Measurements from ENCODE around the gene LIMCH1. TPM values are rescaled to one million over a fixed set of nuclear protein-coding genes. Genes with fewer than 3 reads are reported as not detected.
"Not testable (repeated sequence)": the region's sequence is repeated elsewhere in the genome, so short reads cannot be mapped to it uniquely, and the experiment has no call there.

The LIMCH1 gene
- total and polyA plus RNA-seq, 12 donors: 28.2 to 206 (median 62.3) TPM

- Histone ChIP-seq H3K27me3 (no peaks in the 10 kb centered on the region), H3K36me3 (replicated peaks in 1 of 2) (peaks cover 0 to 35% of the 10 kb centered on the region in 2 donors), H3K4me3 (no peak overlapping the region), H3K27ac (no peak overlapping the region), H3K9me3 (replicated peaks in 1 of 3) (no peaks in the 10 kb centered on the region), H3K4me1 (replicated peaks in 1 of 2) (peaks cover 0 to 13% of the 10 kb centered on the region in 2 donors)
- intact Hi-C loops (cut with DNase I): loop anchor here in 1 of 2 donors (10.0 kb wide), 2 partner anchors 213 to 283 kb away; no protein-coding TSS in a partner anchor
- no peak for TF ChIP-seq POLR2A (IDR thresholded peaks at IDR 0.05)
- no peak for TF ChIP-seq CTCF (IDR thresholded peaks at IDR 0.05)
- DNase-seq: no peak
- 70 to 83% (median 77%) methylated on average over 3 of the region's 3 CpGs for WGBS, 4 donors
Observed at GRCh38 chr4:41647383-41647782, 109.4 kb downstream of the LIMCH1 start.

GRCh38 chr4:41651150-41651549, 113.2 kb downstream of the LIMCH1 start:
- H3K36me3 ChIP-seq (replicated peaks in 1 of 2): peaks cover 0 to 31% of the 10 kb centered on the region in 2 donors
- H3K9me3 ChIP-seq (replicated peaks in 1 of 3); H3K27ac ChIP-seq; intact Hi-C loops (cut with DNase I); H3K4me1 ChIP-seq (replicated peaks in 1 of 2); DNase-seq; H3K27me3 ChIP-seq; H3K4me3 ChIP-seq: not testable (repeated sequence)

GRCh38 chr4:41652971-41653370, 115.0 kb downstream of the LIMCH1 start:
- 75 to 95% (median 87%) methylated on average over 1 of the region's 1 CpG for WGBS, 4 donors
- Histone ChIP-seq H3K4me3 (no peak overlapping the region), H3K36me3 (replicated peaks in 1 of 2) (peaks cover 0 to 13% of the 10 kb centered on the region in 2 donors), H3K9me3 (replicated peaks in 1 of 3) (no peaks in the 10 kb centered on the region), H3K27ac (no peak overlapping the region), H3K27me3 (no peaks in the 10 kb centered on the region), H3K4me1 (replicated peaks in 1 of 2) (no peaks in the 10 kb centered on the region)
- no peak for DNase-seq
- intact Hi-C loops (cut with DNase I): no loop called here
- TF ChIP-seq CTCF (IDR thresholded peaks at IDR 0.05) (no peak), POLR2A (IDR thresholded peaks at IDR 0.05) (no peak)

- Histone ChIP-seq H3K4me3 (no peak overlapping the region), H3K27ac (no peak overlapping the region), H3K27me3 (no peaks in the 10 kb centered on the region), H3K4me1 (replicated peaks in 1 of 2) (no peaks in the 10 kb centered on the region), H3K36me3 (replicated peaks in 1 of 2) (peaks cover 0 to 10% of the 10 kb centered on the region in 2 donors), H3K9me3 (replicated peaks in 1 of 3) (no peaks in the 10 kb centered on the region)
- WGBS, 4 donors: 92 to 99% (median 97%) methylated on average over 6 of the region's 6 CpGs
- DNase-seq: no peak
- TF ChIP-seq CTCF (IDR thresholded peaks at IDR 0.05) (no peak), POLR2A (IDR thresholded peaks at IDR 0.05) (no peak)
- intact Hi-C loops (cut with DNase I): no loop called here
Observed at GRCh38 chr4:41653523-41653922, 115.6 kb downstream of the LIMCH1 start.

- H3K9me3 ChIP-seq (replicated peaks in 1 of 3): no peaks in the 10 kb centered on the region
- H3K27ac ChIP-seq: no peak overlapping the region
- peaks cover 0 to 10% of the 10 kb centered on the region in 2 donors for H3K36me3 ChIP-seq (replicated peaks in 1 of 2)
- no peak for DNase-seq
- TF ChIP-seq POLR2A (IDR thresholded peaks at IDR 0.05): no peak
- no peak for TF ChIP-seq CTCF (IDR thresholded peaks at IDR 0.05)
- 87 to 94% (median 90%) methylated on average over 3 of the region's 3 CpGs for WGBS, 4 donors
- intact Hi-C loops (cut with DNase I): no loop called here
- H3K4me1 ChIP-seq (replicated peaks in 1 of 2): no peaks in the 10 kb centered on the region
- no peak overlapping the region for H3K4me3 ChIP-seq
- H3K27me3 ChIP-seq: no peaks in the 10 kb centered on the region
Observed at GRCh38 chr4:41655177-41655576, 117.2 kb downstream of the LIMCH1 start.

Measured in adrenal gland (tissue), 12 donors.